Upper lobe of left lung (tissue), 6 donors: ENCODE measurements around the gene ATG9B. TPM values are rescaled to one million over a fixed set of nuclear protein-coding genes. Genes with fewer than 3 reads are reported as not detected.
"Not testable (repeated sequence)": the region's sequence is repeated elsewhere in the genome, so short reads cannot be mapped to it uniquely, and the experiment has no call there.

Experiments
- ATAC-seq, 2 donors: fragments of 200-7000 bp; cut with Tn5 transposase; one replicate each; pipeline ENCODE4 v1.9.1; 2022; ENCODE audit warnings: mild to moderate bottlenecking in 2 of 2, moderate library complexity in 2 of 2; ENCODE audit not compliant: low FRiP score in 2 of 2
- DNase-seq, 2 donors: peaks; one replicate each; pipeline ENCODE4 v3.0.0-alpha.2; 2019 to 2020
- H3K27ac ChIP-seq, 4 donors: fragments of 200-600 bp; sonication (generic); one replicate each; pipeline ENCODE4 v1.5.1; 2016 to 2019
- H3K27me3 ChIP-seq, 4 donors: fragments of 200-600 bp; sonication (generic); one replicate each; pipeline ENCODE4 v1.5.1; 2017 to 2019
- H3K36me3 ChIP-seq, 4 donors: fragments of 200-600 bp; sonication (generic); one replicate each; pipeline ENCODE4 v1.5.1; 2016 to 2019
- H3K4me1 ChIP-seq, 4 donors: fragments of 200-600 bp; sonication (generic); one replicate each; pipeline ENCODE4 v1.5.1; 2018 to 2019
- H3K4me3 ChIP-seq, 4 donors: fragments of 200-600 bp; sonication (generic); one replicate each; pipeline ENCODE4 v1.5.1; 2017 to 2019; ENCODE audit warnings: mild to moderate bottlenecking in 2 of 4, moderate library complexity in 1 of 4
- H3K9me3 ChIP-seq, 4 donors: fragments of 200-600 bp; sonication (generic); one replicate each; pipeline ENCODE4 v1.5.1; 2018 to 2019
- CTCF ChIP-seq, 6 experiments: fragments of 450-650 bp in 4 of 6; fragments of 200-600 bp in 2 of 6; sonication (generic) in 2 of 6; IDR thresholded peaks; one replicate each; pipeline ENCODE4 v1.5.1; 2016 to 2019; ENCODE audit warnings: antibody characterized with exemption in 6 of 6
- EP300 ChIP-seq, 4 donors: sonication (generic); formaldehyde crosslinking; IDR thresholded peaks; one replicate each; pipeline ENCODE4 v1.5.1; 2017; ENCODE audit warnings: antibody characterized with exemption in 4 of 4, control low read depth in 2 of 4
- POLR2A ChIP-seq, 4 donors: fragments of 450-650 bp; IDR thresholded peaks; one replicate each; pipeline ENCODE4 v1.5.1; 2016 to 2017; ENCODE audit warnings: antibody characterized with exemption in 4 of 4, mild to moderate bottlenecking in 2 of 4
- POLR2AphosphoS5 ChIP-seq, 2 donors: sonication (generic); formaldehyde crosslinking; IDR thresholded peaks; one replicate each; pipeline ENCODE4 v1.5.1; 2017; ENCODE audit warnings: antibody characterized with exemption in 2 of 2
- WGBS, 2 donors: methylation state at CpG; one replicate each; pipeline ENCODE4 v1.1.5; 2017 to 2018; 5-methylcytosine and 5-hydroxymethylcytosine counted together
- total RNA-seq, 6 donors: library from RNA; depleted of rRNA in 4 of 6; stranded (reverse); fragments of >200 nt in 4 of 6; gene quantifications; one replicate each; pipeline versions ENCODE4 v1.1.0 to v1.2.1, GENCODE V29; 2016 to 2021
- donor health status: DM: no; HTN: no; CAD: no; lungs with moderate emphysema.
- donor health status: DM: no; HTN: yes; CAD: no; lungs with severe emphysema.

Gene ATG9B
- total RNA-seq, 6 donors from 2014 or later: 0.46 to 5.2 (median 1.0) TPM

GRCh38 chr7:151045262-151045661 lies 21.0 kb upstream of the ATG9B start:
- 73 to 97% methylated on average over 4 to 7 of the region's 11 CpGs for whole genome bisulfite sequencing, 2 donors
- no peaks in the 10 kb centered on the region for H3K9me3 ChIP-seq
- H3K4me1 ChIP-seq: peaks cover 0 to 11% (median 2%) of the 10 kb centered on the region in 4 donors
- no peak overlapping the region for H3K27ac ChIP-seq
- H3K36me3 ChIP-seq: peaks cover 0 to 32% (median 16%) of the 10 kb centered on the region in 4 donors
- TF ChIP-seq POLR2A (IDR thresholded peaks at IDR 0.05): no peak
- TF ChIP-seq CTCF (IDR thresholded peaks at IDR 0.05): no peak
- no peak for TF ChIP-seq EP300 (IDR thresholded peaks at IDR 0.05)
- no peak for TF ChIP-seq POLR2AphosphoS5 (IDR thresholded peaks at IDR 0.05)
- H3K4me3 ChIP-seq: no peak overlapping the region
- no peaks in the 10 kb centered on the region for H3K27me3 ChIP-seq
- ATAC-seq: no peak
- peak in 1 of 2 donors; percentile 58 for DNase-seq

GRCh38 chr7:151043959-151044358 lies 19.7 kb upstream of the ATG9B start:
- 91 to 95% methylated on average over 12 to 20 of the region's 20 CpGs for WGBS, 2 donors
- DNase-seq (peak in 1 of 2 donors; percentile 77), ATAC-seq (no peak)
- H3K4me3 ChIP-seq: no peak overlapping the region
- H3K4me1 ChIP-seq: peaks cover 8 to 21% (median 12%) of the 10 kb centered on the region in 4 donors
- H3K9me3 ChIP-seq: no peaks in the 10 kb centered on the region
- H3K36me3 ChIP-seq: peaks cover 0 to 32% (median 16%) of the 10 kb centered on the region in 4 donors
- H3K27ac ChIP-seq: no peak overlapping the region
- TF ChIP-seq POLR2AphosphoS5 (IDR thresholded peaks at IDR 0.05) (no peak), EP300 (IDR thresholded peaks at IDR 0.05) (no peak), CTCF (IDR thresholded peaks at IDR 0.05) (no peak), POLR2A (IDR thresholded peaks at IDR 0.05) (no peak)
- no peaks in the 10 kb centered on the region for H3K27me3 ChIP-seq

DNA sequence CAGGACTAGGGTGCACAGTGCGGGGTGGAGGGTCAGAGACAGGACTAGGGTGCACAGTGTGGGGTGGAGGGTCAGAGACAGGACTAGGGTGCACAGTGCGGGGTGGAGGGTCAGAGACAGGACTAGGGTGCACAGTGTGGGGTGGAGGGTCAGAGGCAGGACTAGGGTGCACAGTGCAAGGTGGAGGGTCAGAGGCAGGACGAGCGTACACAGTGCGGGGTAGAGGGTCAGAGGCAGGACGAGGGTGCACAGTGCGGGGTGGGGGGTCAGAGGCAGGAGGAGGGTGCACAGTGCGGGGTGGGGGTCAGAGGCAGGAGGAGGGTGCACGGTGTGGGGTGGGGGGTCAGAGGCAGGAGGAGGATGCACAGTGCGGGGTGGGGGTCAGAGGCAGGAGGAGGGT lies 19.2 kb upstream of the ATG9B start:
- not testable (repeated sequence) for DNase-seq, H3K27ac ChIP-seq, H3K27me3 ChIP-seq, H3K4me3 ChIP-seq, ATAC-seq, H3K9me3 ChIP-seq
- Histone ChIP-seq H3K4me1 (peaks cover 13 to 27% (median 17%) of the 10 kb centered on the region in 4 donors), H3K36me3 (peaks cover 0 to 32% (median 16%) of the 10 kb centered on the region in 4 donors)
- 88 to 90% methylated on average over 8 to 10 of the region's 10 CpGs for WGBS, 2 donors

DNA sequence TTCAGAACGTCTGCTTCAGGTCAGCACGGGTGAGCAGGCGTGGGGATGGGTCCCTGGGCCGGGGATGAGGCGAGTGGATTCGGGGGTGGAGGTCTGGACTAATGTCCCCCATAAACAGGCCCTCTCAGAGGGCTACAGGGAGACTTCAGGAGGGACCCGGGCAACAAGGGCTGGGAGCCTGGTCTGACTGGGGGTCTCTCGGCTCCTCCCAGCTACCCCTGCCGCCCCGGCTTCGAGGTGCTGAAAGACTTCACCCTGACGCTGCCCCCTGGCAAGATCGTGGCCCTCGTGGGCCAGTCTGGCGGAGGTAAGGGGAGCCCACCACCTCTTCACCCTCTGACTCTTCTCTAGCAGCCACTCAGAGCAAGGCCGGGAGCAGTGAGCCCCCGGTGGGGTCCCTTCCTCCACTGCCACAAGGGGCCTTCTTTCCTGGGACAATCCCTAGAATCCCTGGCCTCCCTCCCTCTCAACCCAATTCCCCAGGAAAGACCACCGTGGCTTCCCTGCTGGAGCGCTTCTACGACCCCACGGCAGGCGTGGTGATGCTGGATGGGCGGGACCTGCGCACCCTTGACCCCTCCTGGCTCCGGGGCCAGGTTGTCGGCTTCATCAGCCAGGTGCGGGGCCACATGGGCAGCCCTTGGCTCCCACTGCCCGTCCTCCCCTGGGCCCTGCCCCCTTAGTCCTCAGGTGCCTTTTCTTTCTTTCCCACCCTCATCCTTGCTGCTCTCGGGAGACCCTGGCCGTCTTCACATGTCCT lies 16.5 kb upstream of the ATG9B start:
- ATAC-seq: no peak
- TF ChIP-seq CTCF (IDR thresholded peaks at IDR 0.05) (no peak), POLR2A (IDR thresholded peaks at IDR 0.05) (no peak), POLR2AphosphoS5 (IDR thresholded peaks at IDR 0.05) (no peak), EP300 (IDR thresholded peaks at IDR 0.05) (no peak)

DNA sequence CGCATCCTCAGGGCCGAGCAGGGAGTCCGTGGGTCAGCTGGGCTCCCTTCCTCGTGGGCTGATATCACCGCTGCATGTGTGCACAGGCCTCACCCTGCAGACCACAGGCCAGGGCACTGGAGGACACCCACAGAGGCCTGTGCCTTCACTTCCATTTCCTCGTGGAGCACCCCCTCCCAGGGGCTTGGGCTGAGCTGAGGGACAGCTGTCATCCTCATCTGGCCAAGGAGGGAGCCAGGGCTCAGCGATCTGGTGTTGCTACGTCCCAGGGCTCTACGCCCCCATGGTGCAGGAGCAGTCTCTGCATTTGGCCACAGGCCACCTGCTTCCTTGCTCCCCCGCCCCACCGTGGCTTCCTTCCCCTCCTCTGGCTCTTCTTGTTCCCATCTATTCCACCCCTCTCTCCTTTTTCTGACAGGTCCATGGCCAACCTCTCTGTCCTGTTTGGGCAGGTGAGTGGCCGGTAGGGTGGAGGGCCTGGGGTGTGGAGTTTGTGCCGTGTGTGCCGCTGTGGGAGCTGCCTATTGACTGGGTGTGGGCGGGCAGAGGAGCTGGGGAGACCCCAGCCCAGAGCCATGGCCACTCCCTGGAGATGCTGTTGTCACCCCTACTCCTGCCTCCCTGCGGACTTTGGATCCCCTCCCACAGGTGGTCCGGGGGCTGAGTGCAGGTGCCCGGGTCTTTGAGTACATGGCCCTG lies 15.7 kb upstream of the ATG9B start:
- Histone ChIP-seq H3K27ac (peak overlapping the region in 1 of 4 donors; percentile 8), H3K36me3 (peaks cover 0 to 46% (median 35%) of the 10 kb centered on the region in 4 donors), H3K9me3 (no peaks in the 10 kb centered on the region), H3K27me3 (no peaks in the 10 kb centered on the region), H3K4me1 (peaks cover 13 to 17% (median 15%) of the 10 kb centered on the region in 4 donors), H3K4me3 (no peak overlapping the region)
- TF ChIP-seq CTCF (IDR thresholded peaks at IDR 0.05): no peak
- DNase-seq (peak in 1 of 2 donors; percentile 61), ATAC-seq (peak in 1 of 2 donors; percentile 2)
- 75 to 78% methylated on average over 15 to 16 of the region's 18 CpGs for WGBS, 2 donors

More for the DNA sequence above, 16.5 kb upstream of the ATG9B start:
- no peaks in the 10 kb centered on the region for H3K9me3 ChIP-seq
- H3K4me1 ChIP-seq: peaks cover 13 to 17% (median 15%) of the 10 kb centered on the region in 4 donors
- 90 to 94% methylated on average over 15 to 30 of the region's 30 CpGs for WGBS, 2 donors
- H3K4me3 ChIP-seq: no peak overlapping the region
- H3K27me3 ChIP-seq: no peaks in the 10 kb centered on the region
- H3K36me3 ChIP-seq: peaks cover 0 to 46% (median 33%) of the 10 kb centered on the region in 4 donors
- H3K27ac ChIP-seq: no peak overlapping the region
- peak in 1 of 2 donors; percentile 70 for DNase-seq
